HepG2 (cell line): Measurements from ENCODE around the gene DAPK1. TPM values are rescaled to one million over a fixed set of nuclear protein-coding genes. Genes with fewer than 3 reads are reported as not detected.

Experiments used
- BCLAF1 ChIP-seq: fragments of 450-650 bp; IDR thresholded peaks from 2 replicates; pipeline ENCODE4 v1.6.1; 2017; ENCODE audit warnings: mild to moderate bottlenecking
- ELK4 ChIP-seq: sonication (generic); formaldehyde crosslinking; IDR thresholded peaks from 2 replicates; pipeline ENCODE4 v1.9.0; 2021; ENCODE audit warnings: missing genetic modification reagents, borderline replicate concordance
- HDAC2 ChIP-seq: sonication (generic); formaldehyde crosslinking; IDR thresholded peaks from 2 replicates; pipeline ENCODE4 v1.4.0; 2020; ENCODE audit warnings: missing genetic modification reagents
- JUN ChIP-seq: sonication (generic); formaldehyde crosslinking; IDR thresholded peaks from 2 replicates; pipeline ENCODE4 v1.4.0; 2020; ENCODE audit warnings: mild to moderate bottlenecking, missing genetic modification reagents
- MAX ChIP-seq: IDR thresholded peaks from 2 replicates; pipeline ENCODE4 v1.6.1; 2012; ENCODE audit warnings: inconsistent platforms
- MED8 ChIP-seq: sonication (generic); formaldehyde crosslinking; IDR thresholded peaks from 2 replicates; pipeline ENCODE4 v1.8.1; 2023; ENCODE audit warnings: mild to moderate bottlenecking, missing genetic modification reagents; ENCODE audit not compliant: insufficient replicate concordance
- PHF21A ChIP-seq: sonication (generic); formaldehyde crosslinking; IDR thresholded peaks from 2 replicates; pipeline ENCODE4 v1.5.0; 2020; ENCODE audit warnings: mild to moderate bottlenecking, missing genetic modification reagents
- PLSCR1 ChIP-seq: sonication (generic); formaldehyde crosslinking; IDR thresholded peaks from 2 replicates; pipeline ENCODE4 v1.5.0; 2020; ENCODE audit warnings: missing genetic modification reagents, mild to moderate bottlenecking, borderline replicate concordance
- RAD21 ChIP-seq: fragments of 450-650 bp; formaldehyde crosslinking; IDR thresholded peaks from 2 replicates; pipeline ENCODE4 v1.5.0; 2020; ENCODE audit warnings: mild to moderate bottlenecking
- SMC3 ChIP-seq: IDR thresholded peaks from 2 replicates; pipeline ENCODE4 v1.6.1; 2011; ENCODE audit warnings: low read length, improper control_type of control experiment
- ZFP90 ChIP-seq: sonication (generic); formaldehyde crosslinking; IDR thresholded peaks from 2 replicates; pipeline ENCODE4 v1.8.0; 2022; ENCODE audit warnings: missing genetic modification reagents, mild to moderate bottlenecking, inconsistent platforms, borderline replicate concordance
- ZNF101 ChIP-seq: sonication (generic); formaldehyde crosslinking; IDR thresholded peaks from 2 replicates; pipeline ENCODE4 v1.4.0; 2020; ENCODE audit warnings: mild to moderate bottlenecking, low read depth, missing genetic modification reagents, borderline replicate concordance
- ZNF230 ChIP-seq: sonication (generic); formaldehyde crosslinking; IDR thresholded peaks from 2 replicates; pipeline ENCODE4 v1.4.0; 2020; ENCODE audit warnings: mild to moderate bottlenecking, missing genetic modification reagents
- ZNF253 ChIP-seq: sonication (generic); formaldehyde crosslinking; IDR thresholded peaks from 2 replicates; pipeline ENCODE4 v1.8.0; 2022; ENCODE audit warnings: mild to moderate bottlenecking, missing genetic modification reagents, borderline replicate concordance
- ZNF329 ChIP-seq: sonication (generic); formaldehyde crosslinking; IDR thresholded peaks from 2 replicates; pipeline ENCODE4 v1.9.0; 2021; ENCODE audit warnings: low read depth, mild to moderate bottlenecking, missing genetic modification reagents
- ZNF44 ChIP-seq: sonication (generic); formaldehyde crosslinking; IDR thresholded peaks from 2 replicates; pipeline ENCODE4 v1.5.1; 2020; ENCODE audit warnings: mild to moderate bottlenecking, missing genetic modification reagents
- ZNF557 ChIP-seq: sonication (generic); formaldehyde crosslinking; IDR thresholded peaks from 2 replicates; pipeline ENCODE4 v1.4.0; 2020; ENCODE audit warnings: missing genetic modification reagents
- ZNF577 ChIP-seq: sonication (generic); formaldehyde crosslinking; IDR thresholded peaks from 2 replicates; pipeline ENCODE4 v1.4.0; 2020; ENCODE audit warnings: mild to moderate bottlenecking, low read depth, missing genetic modification reagents, borderline replicate concordance
- polyA plus RNA-seq, 8 experiments: library from polyadenylated mRNA; depleted of rRNA in 3 of 8; stranded (reverse) in 7 of 8; unstranded in 1 of 8; fragments of >200 nt; fragmentation: Illumina TruSeq in 4 of 8; extraction: Trizol in 4 of 8; gene quantifications; 2 replicates each; pipeline versions ENCODE4 v1.2.1 to v1.2.3, GENCODE V29; 2011 to 2016; ENCODE audit warnings: low read depth in 4 of 8, missing spikeins in 1 of 8, mixed read lengths in 1 of 8; ENCODE audit not compliant: insufficient read depth in 1 of 8
- total RNA-seq, 5 experiments: library from RNA; depleted of rRNA; stranded (reverse); fragments of >200 nt; fragmentation: Illumina TruSeq; extraction: Trizol; gene quantifications; 2 replicates each; pipeline ENCODE4 v1.2.3, GENCODE V29; 2016; ENCODE audit warnings: low read depth in 1 of 5
- TF ChIP-seq, protein P1 (sequence below): sonication (generic); formaldehyde crosslinking; IDR thresholded peaks from 2 replicates; pipeline ENCODE4 v1.4.0; 2020; ENCODE audit warnings: mild to moderate bottlenecking, missing genetic modification reagents

DAPK1 gene
- total and polyA plus RNA-seq, 2 of the 13 experiments (the other 11 are each of a cell fraction or from before 2014, with no cell fraction given): 35.7 to 35.9 TPM

DNA sequence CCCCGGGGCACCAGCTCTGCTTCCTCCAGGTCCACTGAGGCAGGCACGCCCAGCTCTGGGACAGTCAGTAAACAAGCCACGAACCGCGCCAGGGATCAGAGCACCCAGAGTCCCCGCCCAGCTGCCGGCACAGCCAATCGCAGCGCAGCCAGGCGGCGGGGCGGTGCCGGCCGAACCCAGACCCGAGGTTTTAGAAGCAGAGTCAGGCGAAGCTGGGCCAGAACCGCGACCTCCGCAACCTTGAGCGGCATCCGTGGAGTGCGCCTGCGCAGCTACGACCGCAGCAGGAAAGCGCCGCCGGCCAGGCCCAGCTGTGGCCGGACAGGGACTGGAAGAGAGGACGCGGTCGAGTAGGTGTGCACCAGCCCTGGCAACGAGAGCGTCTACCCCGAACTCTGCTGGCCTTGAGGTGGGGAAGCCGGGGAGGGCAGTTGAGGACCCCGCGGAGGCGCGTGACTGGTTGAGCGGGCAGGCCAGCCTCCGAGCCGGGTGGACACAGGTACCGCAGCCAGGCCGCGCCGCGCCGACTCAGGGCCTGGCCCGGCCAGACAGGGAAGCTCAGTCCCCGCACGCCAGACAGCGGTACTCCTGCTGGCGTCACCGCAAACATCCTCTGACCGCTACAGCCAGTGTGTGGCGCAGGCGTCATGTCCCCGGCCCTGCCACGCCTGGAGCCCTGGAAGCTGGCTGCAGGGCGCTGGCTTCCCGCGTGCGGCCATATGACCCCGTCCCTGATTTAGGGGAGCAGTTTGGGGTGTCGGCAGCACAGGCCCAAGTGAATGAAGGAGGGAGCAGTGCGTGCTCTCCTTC, 228.4 kb downstream of the DAPK1 start, which contains the start of gene CTSL (continued):
- TF ChIP-seq ELK4 (CRISPR knock-in tag) (0 out of 2 replicates have a peak, but pooled peaks have one; percentile 18), ZNF230 (peak; percentile 75), ZNF101 (CRISPR knock-in tag) (no peak), BCLAF1 (no peak), ZNF577 (CRISPR knock-in tag) (0 out of 2 replicates have a peak, but pooled peaks have one; percentile 69), MAX (peak; percentile 67), ZNF557 (no peak; the same call in 1 of the 2 replicates), ZNF44 (peak; percentile 86; the same call in 1 of the 2 replicates), PHF21A (CRISPR knock-in tag) (peak; percentile 74; the same call in 1 of the 2 replicates), ZNF329 (no peak), HDAC2 (CRISPR knock-in tag) (peak; percentile 34; the same call in 1 of the 2 replicates), RAD21 (CRISPR knock-in tag) (peak; percentile 36; the same call in 1 of the 2 replicates), JUN (no peak), ZFP90 (CRISPR knock-in tag) (peak; percentile 83; the same call in 1 of the 2 replicates), ZNF253 (CRISPR knock-in tag) (peak; percentile 74; the same call in 1 of the 2 replicates), PLSCR1 (CRISPR knock-in tag) (no peak), MED8 (CRISPR knock-in tag) (no peak), SMC3 (no peak)
- TF ChIP-seq, protein P1, sequence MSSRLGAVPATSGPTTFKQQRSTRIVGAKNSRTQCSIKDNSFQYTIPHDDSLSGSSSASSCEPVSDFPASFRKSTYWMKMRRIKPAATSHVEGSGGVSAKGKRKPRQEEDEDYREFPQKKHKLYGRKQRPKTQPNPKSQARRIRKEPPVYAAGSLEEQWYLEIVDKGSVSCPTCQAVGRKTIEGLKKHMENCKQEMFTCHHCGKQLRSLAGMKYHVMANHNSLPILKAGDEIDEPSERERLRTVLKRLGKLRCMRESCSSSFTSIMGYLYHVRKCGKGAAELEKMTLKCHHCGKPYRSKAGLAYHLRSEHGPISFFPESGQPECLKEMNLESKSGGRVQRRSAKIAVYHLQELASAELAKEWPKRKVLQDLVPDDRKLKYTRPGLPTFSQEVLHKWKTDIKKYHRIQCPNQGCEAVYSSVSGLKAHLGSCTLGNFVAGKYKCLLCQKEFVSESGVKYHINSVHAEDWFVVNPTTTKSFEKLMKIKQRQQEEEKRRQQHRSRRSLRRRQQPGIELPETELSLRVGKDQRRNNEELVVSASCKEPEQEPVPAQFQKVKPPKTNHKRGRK (CRISPR knock-in tag): peak; percentile 89; the same call in 1 of the 2 replicates
